ENCODE results near the gene NAT14.

DNA sequence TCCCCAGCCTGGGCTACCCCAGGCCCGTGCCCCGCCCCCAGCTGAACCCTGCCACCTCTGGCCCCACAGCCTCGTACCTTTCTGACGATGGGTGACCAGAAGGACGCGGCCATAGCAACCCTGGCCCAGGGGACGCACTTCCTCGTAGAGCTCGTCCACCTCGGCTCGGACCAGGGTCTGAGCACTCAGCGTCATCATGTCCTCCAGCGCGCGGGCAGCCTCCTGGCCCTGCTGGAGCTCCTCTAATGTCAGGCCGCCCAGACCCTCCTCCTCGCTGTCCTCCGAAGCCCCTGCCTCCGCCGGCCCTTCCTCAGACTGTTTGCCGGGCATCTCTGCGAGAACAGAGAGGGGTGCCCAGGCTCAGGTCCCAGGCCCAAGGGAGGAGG, 51.0 kb downstream of the NAT14 start:
- TF ChIP-seq CEBPB (IDR thresholded peaks at IDR 0.05), result no peak
- TF ChIP-seq, protein P1, sequence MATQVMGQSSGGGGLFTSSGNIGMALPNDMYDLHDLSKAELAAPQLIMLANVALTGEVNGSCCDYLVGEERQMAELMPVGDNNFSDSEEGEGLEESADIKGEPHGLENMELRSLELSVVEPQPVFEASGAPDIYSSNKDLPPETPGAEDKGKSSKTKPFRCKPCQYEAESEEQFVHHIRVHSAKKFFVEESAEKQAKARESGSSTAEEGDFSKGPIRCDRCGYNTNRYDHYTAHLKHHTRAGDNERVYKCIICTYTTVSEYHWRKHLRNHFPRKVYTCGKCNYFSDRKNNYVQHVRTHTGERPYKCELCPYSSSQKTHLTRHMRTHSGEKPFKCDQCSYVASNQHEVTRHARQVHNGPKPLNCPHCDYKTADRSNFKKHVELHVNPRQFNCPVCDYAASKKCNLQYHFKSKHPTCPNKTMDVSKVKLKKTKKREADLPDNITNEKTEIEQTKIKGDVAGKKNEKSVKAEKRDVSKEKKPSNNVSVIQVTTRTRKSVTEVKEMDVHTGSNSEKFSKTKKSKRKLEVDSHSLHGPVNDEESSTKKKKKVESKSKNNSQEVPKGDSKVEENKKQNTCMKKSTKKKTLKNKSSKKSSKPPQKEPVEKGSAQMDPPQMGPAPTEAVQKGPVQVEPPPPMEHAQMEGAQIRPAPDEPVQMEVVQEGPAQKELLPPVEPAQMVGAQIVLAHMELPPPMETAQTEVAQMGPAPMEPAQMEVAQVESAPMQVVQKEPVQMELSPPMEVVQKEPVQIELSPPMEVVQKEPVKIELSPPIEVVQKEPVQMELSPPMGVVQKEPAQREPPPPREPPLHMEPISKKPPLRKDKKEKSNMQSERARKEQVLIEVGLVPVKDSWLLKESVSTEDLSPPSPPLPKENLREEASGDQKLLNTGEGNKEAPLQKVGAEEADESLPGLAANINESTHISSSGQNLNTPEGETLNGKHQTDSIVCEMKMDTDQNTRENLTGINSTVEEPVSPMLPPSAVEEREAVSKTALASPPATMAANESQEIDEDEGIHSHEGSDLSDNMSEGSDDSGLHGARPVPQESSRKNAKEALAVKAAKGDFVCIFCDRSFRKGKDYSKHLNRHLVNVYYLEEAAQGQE (IDR thresholded peaks at IDR 0.05; ENCODE audit: low read depth), result no peak
- TF ChIP-seq TEAD4 (IDR thresholded peaks at IDR 0.05), result no peak
- TF ChIP-seq CREB1 (IDR thresholded peaks at IDR 0.05; ENCODE audit: low read depth), result no peak
- TF ChIP-seq RAD21 (IDR thresholded peaks at IDR 0.05; ENCODE audit: low read depth), result no peak
- no peak for TF ChIP-seq ZBTB7A (IDR thresholded peaks at IDR 0.05; ENCODE audit: low read depth)
- no peak for TF ChIP-seq EP300 (IDR thresholded peaks at IDR 0.05; ENCODE audit: borderline replicate concordance)
- TF ChIP-seq TAF1 (IDR thresholded peaks at IDR 0.05; ENCODE audit: low read depth), result no peak
- TF ChIP-seq, protein P2, sequence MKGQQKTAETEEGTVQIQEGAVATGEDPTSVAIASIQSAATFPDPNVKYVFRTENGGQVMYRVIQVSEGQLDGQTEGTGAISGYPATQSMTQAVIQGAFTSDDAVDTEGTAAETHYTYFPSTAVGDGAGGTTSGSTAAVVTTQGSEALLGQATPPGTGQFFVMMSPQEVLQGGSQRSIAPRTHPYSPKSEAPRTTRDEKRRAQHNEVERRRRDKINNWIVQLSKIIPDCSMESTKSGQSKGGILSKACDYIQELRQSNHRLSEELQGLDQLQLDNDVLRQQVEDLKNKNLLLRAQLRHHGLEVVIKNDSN (IDR thresholded peaks at IDR 0.05), result no peak
- TF ChIP-seq YY1 (IDR thresholded peaks at IDR 0.05; ENCODE audit: low read depth), result no peak
- TF ChIP-seq TCF12 (IDR thresholded peaks at IDR 0.05; ENCODE audit: low read depth), result no peak
- TF ChIP-seq, protein P3, sequence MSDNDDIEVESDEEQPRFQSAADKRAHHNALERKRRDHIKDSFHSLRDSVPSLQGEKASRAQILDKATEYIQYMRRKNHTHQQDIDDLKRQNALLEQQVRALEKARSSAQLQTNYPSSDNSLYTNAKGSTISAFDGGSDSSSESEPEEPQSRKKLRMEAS (IDR thresholded peaks at IDR 0.05), result no peak

Measured in Ishikawa (cell line).